Central memory CD4-positive, alpha-beta T cell (primary cell): ENCODE measurements around the gene MDGA2.
"Not testable (repeated sequence)": the region's sequence is repeated elsewhere in the genome, so short reads cannot be mapped to it uniquely, and the experiment has no call there.

Source experiments
- DNase-seq: peaks from one replicate; pipeline ENCODE4 v3.0.0; 2022

MDGA2 gene

GRCh38 chr14:47322751-47323150, 352.7 kb downstream of the MDGA2 start:
- DNase-seq, result no peak

- DNase-seq, result no peak
These were observed 373.3 kb downstream of the MDGA2 start for GRCh38 chr14:47302121-47302520.

GRCh38 chr14:47300796-47301195, 374.6 kb downstream of the MDGA2 start:
- no peak for DNase-seq

GRCh38 chr14:47297374-47297773, 378.0 kb downstream of the MDGA2 start:
- DNase-seq, result no peak

GRCh38 chr14:47284283-47284682, 391.1 kb downstream of the MDGA2 start:
- no peak for DNase-seq

GRCh38 chr14:47281761-47282160, 393.6 kb downstream of the MDGA2 start:
- not testable (repeated sequence) for DNase-seq

- no peak for DNase-seq
These were observed 397.1 kb downstream of the MDGA2 start for GRCh38 chr14:47278233-47278842.

- DNase-seq, result no peak
These were observed 397.7 kb downstream of the MDGA2 start for GRCh38 chr14:47277703-47278102.

GRCh38 chr14:47276931-47277330, 398.5 kb downstream of the MDGA2 start:
- no peak for DNase-seq

GRCh38 chr14:47273939-47274338, 401.5 kb downstream of the MDGA2 start:
- no peak for DNase-seq

GRCh38 chr14:47270715-47271114, 404.7 kb downstream of the MDGA2 start:
- no peak for DNase-seq

- no peak for DNase-seq
These were observed 405.5 kb downstream of the MDGA2 start for GRCh38 chr14:47269756-47270492.

- no peak for DNase-seq
These were observed 410.6 kb downstream of the MDGA2 start for GRCh38 chr14:47264842-47265241.

GRCh38 chr14:47262801-47263200, 412.6 kb downstream of the MDGA2 start:
- DNase-seq, result no peak

- DNase-seq, result no peak
These were observed 414.1 kb downstream of the MDGA2 start for GRCh38 chr14:47261350-47261749.

GRCh38 chr14:47259796-47260195, 415.6 kb downstream of the MDGA2 start:
- no peak for DNase-seq

- DNase-seq, result no peak
These were observed 418.4 kb downstream of the MDGA2 start for GRCh38 chr14:47257013-47257412.

- no peak for DNase-seq
These were observed 422.6 kb downstream of the MDGA2 start for GRCh38 chr14:47252802-47253201.

- DNase-seq, result no peak
These were observed 429.0 kb downstream of the MDGA2 start for GRCh38 chr14:47246367-47246766.

GRCh38 chr14:47242579-47242978, 432.8 kb downstream of the MDGA2 start:
- DNase-seq, result not testable (repeated sequence)

GRCh38 chr14:47240748-47241437, 434.5 kb downstream of the MDGA2 start:
- DNase-seq, result no peak

- no peak for DNase-seq
These were observed 439.8 kb downstream of the MDGA2 start for GRCh38 chr14:47235619-47236018.

- no peak for DNase-seq
These were observed 448.4 kb downstream of the MDGA2 start for GRCh38 chr14:47226877-47227520.
